DOHH2 (cell line): ENCODE results near the gene GFOD2.

Experiments used
- EZH2phosphoT487 ChIP-seq: fragments of 200-600 bp; sonication (generic); IDR thresholded peaks from 2 replicates; pipeline ENCODE4 v1.6.1; 2017; ENCODE audit warnings: borderline replicate concordance, mild to moderate bottlenecking, antibody characterized with exemption, low read length, moderate library complexity, mixed read lengths
- TF ChIP-seq, protein P1 (sequence below): fragments of 200-600 bp; sonication (generic); IDR thresholded peaks from one replicate; pipeline ENCODE4 v1.5.1; 2014; ENCODE audit warnings: antibody characterized with exemption, mild to moderate bottlenecking, low read depth, low read length; ENCODE audit not compliant: poor library complexity, severe bottlenecking

DNA sequence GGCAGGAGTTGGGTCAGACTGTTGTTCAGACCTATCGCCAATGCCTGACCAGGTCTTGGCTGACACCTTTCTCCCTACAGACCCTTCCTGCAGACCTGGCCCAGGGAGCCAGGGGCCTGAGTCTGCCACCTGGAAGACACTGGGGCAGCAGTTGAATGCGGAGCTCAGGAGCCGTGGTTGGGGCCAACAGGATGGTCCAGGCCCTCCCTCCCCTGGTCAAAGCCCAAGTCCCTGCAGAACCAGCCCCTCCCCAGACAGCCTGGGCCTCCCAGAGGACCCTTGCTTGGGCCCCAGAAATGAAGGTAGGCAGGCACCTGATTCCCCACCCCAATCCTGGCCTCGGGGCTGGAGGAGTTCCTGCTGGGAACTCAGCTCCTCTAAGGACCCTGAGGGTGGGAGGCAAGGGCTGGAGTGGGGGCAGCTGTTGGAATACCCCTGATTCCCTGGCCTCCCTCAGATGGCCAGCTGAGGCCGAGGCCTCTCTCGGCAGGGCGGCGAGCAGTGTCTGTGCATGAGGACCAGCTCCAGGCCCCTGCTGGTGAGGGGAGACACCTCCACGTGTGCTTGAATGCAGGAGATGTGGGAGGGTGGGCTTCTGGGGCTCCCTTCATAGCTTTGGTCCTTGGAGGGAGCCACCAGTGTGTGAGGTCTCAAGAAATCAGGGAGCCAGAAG lies 62.6 kb downstream of the GFOD2 start:
- TF ChIP-seq, protein P1, sequence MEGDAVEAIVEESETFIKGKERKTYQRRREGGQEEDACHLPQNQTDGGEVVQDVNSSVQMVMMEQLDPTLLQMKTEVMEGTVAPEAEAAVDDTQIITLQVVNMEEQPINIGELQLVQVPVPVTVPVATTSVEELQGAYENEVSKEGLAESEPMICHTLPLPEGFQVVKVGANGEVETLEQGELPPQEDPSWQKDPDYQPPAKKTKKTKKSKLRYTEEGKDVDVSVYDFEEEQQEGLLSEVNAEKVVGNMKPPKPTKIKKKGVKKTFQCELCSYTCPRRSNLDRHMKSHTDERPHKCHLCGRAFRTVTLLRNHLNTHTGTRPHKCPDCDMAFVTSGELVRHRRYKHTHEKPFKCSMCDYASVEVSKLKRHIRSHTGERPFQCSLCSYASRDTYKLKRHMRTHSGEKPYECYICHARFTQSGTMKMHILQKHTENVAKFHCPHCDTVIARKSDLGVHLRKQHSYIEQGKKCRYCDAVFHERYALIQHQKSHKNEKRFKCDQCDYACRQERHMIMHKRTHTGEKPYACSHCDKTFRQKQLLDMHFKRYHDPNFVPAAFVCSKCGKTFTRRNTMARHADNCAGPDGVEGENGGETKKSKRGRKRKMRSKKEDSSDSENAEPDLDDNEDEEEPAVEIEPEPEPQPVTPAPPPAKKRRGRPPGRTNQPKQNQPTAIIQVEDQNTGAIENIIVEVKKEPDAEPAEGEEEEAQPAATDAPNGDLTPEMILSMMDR = no peak
- no peak for TF ChIP-seq EZH2phosphoT487
